Neural progenitor cell (in vitro differentiated cells): ENCODE results near the gene KCND1.

Experiments used
- CTCF ChIP-seq: fragments of 200-600 bp; sonication (generic); IDR thresholded peaks from 2 replicates; pipeline ENCODE4 v1.5.1; 2017; ENCODE audit warnings: antibody characterized with exemption, mild to moderate bottlenecking
- EZH2 ChIP-seq: fragments of 200-600 bp; sonication (generic); IDR thresholded peaks from 2 replicates; pipeline ENCODE4 v1.6.1; 2017; ENCODE audit warnings: antibody characterized with exemption, mild to moderate bottlenecking, moderate library complexity
- EZH2phosphoT487 ChIP-seq: fragments of 200-600 bp; sonication (generic); IDR thresholded peaks from 2 replicates; pipeline ENCODE4 v1.6.1; 2017; ENCODE audit warnings: antibody characterized with exemption

GRCh38 chrX:49000636-49001035 is 29.0 kb upstream of the KCND1 start:
- TF ChIP-seq CTCF (no peak), EZH2 (no peak), EZH2phosphoT487 (no peak)
